OCI-LY3 (cell line): ENCODE measurements around the gene MPC1L.

Experiments used
- H2AFZ ChIP-seq: fragments of 200-600, 300-600 bp; shearing (Covaris generic); 2 replicates; pipeline ENCODE4 v1.6.0; 2014; ENCODE audit warnings: antibody characterized with exemption, low read depth, low read length
- H3K27ac ChIP-seq: fragments of 200-600, 300-600 bp; sonication (generic); 2 replicates; pipeline ENCODE4 v1.5.1; 2014; ENCODE audit warnings: mild to moderate bottlenecking, low read length, moderate library complexity, mixed read lengths
- H3K27me3 ChIP-seq: fragments of 200-600, 300-600 bp; sonication (generic); 2 replicates; pipeline ENCODE4 v1.6.1; 2014; ENCODE audit warnings: low read depth, low read length, mixed read lengths
- H3K36me3 ChIP-seq: fragments of 200-600, 300-600 bp; sonication (generic); replicated peaks from 2 replicates; pipeline ENCODE3; 2014; ENCODE audit warnings: low read depth, low read length, mixed read lengths
- H3K4me1 ChIP-seq: fragments of 300-600, 200-600 bp; sonication (generic); 2 replicates; pipeline ENCODE4 v1.6.1; 2014; ENCODE audit warnings: low read length, mixed read lengths
- H3K4me2 ChIP-seq: fragments of 200-600, 300-600 bp; sonication (generic); 2 replicates; pipeline ENCODE4 v1.6.1; 2014; ENCODE audit warnings: low read length, mixed read lengths
- H3K4me3 ChIP-seq: fragments of 300-600, 200-600 bp; sonication (generic); 2 replicates; pipeline ENCODE4 v1.5.1; 2014; ENCODE audit warnings: antibody characterized with exemption, mild to moderate bottlenecking, low read length, moderate library complexity
- H3K79me2 ChIP-seq: fragments of 300-600, 200-600 bp; shearing (Covaris generic); 2 replicates; pipeline ENCODE4 v1.6.1; 2014; ENCODE audit warnings: mild to moderate bottlenecking, low read length, mixed read lengths
- H3K9ac ChIP-seq: fragments of 300-600, 200-600 bp; shearing (Covaris generic); 2 replicates; pipeline ENCODE4 v1.6.0; 2014; ENCODE audit warnings: mild to moderate bottlenecking, low read length, moderate library complexity
- H3K9me3 ChIP-seq: fragments of 200-600, 300-600 bp; shearing (Covaris generic); 2 replicates; pipeline ENCODE4 v1.6.1; 2014; ENCODE audit warnings: low read length, mixed read lengths; ENCODE audit not compliant: insufficient read depth
- H4K20me1 ChIP-seq: fragments of 200-600, 300-600 bp; sonication (generic); 2 replicates; pipeline ENCODE4 v1.6.1; 2016; ENCODE audit warnings: low read length, mixed read lengths; ENCODE audit not compliant: insufficient read depth
- EZH2phosphoT487 ChIP-seq: fragments of 200-600 bp; shearing (Covaris generic); IDR thresholded peaks from 2 replicates; pipeline ENCODE4 v1.6.1; 2018; ENCODE audit warnings: antibody characterized with exemption, mixed run types, low read depth
- TF ChIP-seq, protein P1 (sequence below): fragments of 200-600, 300-600 bp; sonication (generic); IDR thresholded peaks from 2 replicates; pipeline ENCODE4 v1.5.1; 2014; ENCODE audit warnings: antibody characterized with exemption, low read length, low read depth

Gene MPC1L

DNA sequence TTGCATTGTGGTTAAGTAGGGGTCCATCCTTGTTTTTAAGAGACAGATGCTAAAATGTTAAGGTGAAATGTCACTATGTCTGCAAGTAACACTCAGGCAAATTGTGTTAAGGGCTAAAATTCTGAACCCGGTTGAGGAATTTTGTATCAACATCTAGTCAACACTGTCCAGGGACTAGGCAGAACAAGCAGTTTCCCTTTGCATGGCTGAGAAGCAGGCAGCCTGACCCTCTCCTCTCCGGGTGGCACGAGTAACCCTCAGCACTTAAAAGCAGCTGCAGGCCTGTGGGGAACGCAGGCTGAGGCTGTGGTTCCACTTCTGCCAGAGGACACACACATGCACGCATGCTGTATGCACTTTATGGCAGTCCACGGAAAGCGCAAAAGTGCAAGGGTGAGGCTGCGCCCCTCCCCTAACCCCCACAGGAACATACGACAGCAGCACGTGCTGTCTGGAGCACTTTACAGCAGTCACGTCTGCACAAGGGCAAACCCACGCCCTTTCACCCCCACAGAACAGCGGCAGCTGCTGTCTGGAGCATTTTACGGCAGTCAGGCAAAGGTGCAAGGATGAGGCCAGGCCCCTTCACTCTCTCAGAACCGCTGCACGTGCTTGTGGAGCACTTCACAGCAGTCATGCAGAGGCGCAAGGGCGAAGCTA lies 619 bp upstream of the MPC1L start:
- TF ChIP-seq, protein P1, sequence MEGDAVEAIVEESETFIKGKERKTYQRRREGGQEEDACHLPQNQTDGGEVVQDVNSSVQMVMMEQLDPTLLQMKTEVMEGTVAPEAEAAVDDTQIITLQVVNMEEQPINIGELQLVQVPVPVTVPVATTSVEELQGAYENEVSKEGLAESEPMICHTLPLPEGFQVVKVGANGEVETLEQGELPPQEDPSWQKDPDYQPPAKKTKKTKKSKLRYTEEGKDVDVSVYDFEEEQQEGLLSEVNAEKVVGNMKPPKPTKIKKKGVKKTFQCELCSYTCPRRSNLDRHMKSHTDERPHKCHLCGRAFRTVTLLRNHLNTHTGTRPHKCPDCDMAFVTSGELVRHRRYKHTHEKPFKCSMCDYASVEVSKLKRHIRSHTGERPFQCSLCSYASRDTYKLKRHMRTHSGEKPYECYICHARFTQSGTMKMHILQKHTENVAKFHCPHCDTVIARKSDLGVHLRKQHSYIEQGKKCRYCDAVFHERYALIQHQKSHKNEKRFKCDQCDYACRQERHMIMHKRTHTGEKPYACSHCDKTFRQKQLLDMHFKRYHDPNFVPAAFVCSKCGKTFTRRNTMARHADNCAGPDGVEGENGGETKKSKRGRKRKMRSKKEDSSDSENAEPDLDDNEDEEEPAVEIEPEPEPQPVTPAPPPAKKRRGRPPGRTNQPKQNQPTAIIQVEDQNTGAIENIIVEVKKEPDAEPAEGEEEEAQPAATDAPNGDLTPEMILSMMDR = no peak
- TF ChIP-seq EZH2phosphoT487 = no peak
- Histone ChIP-seq H4K20me1 (no peaks in the 10 kb centered on the region), H3K9me3 (no peaks in the 10 kb centered on the region), H2AFZ (no peak overlapping the region), H3K27me3 (no peaks in the 10 kb centered on the region), H3K4me3 (no peak overlapping the region), H3K9ac (no peak overlapping the region), H3K4me2 (no peak overlapping the region), H3K36me3 (no peaks in the 10 kb centered on the region), H3K4me1 (no peaks in the 10 kb centered on the region), H3K79me2 (no peaks in the 10 kb centered on the region), H3K27ac (no peak overlapping the region)

DNA sequence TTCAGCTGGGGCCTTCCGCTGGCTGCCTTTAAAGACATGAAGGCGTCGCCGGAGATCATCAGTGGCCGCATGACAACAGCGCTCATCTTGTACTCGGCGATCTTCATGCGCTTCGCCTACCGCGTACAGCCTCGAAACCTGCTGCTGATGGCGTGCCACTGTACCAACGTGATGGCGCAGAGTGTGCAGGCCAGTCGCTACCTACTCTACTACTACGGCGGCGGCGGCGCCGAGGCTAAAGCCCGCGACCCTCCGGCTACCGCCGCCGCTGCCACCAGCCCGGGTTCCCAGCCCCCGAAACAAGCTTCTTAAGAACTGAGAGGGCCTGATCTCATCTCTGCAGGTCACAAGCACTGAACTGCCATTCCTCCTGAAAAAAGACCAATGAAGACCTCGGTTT lies 437 bp downstream of the MPC1L start:
- Histone ChIP-seq H4K20me1 (no peaks in the 10 kb centered on the region), H3K9me3 (no peaks in the 10 kb centered on the region), H3K4me1 (no peaks in the 10 kb centered on the region), H2AFZ (no peak overlapping the region), H3K79me2 (no peaks in the 10 kb centered on the region), H3K4me3 (no peak overlapping the region), H3K36me3 (peaks cover 7% of the 10 kb centered on the region), H3K27ac (no peak overlapping the region), H3K27me3 (no peaks in the 10 kb centered on the region), H3K4me2 (no peak overlapping the region), H3K9ac (no peak overlapping the region)
- TF ChIP-seq, protein P1 = no peak
- TF ChIP-seq EZH2phosphoT487 = no peak

DNA sequence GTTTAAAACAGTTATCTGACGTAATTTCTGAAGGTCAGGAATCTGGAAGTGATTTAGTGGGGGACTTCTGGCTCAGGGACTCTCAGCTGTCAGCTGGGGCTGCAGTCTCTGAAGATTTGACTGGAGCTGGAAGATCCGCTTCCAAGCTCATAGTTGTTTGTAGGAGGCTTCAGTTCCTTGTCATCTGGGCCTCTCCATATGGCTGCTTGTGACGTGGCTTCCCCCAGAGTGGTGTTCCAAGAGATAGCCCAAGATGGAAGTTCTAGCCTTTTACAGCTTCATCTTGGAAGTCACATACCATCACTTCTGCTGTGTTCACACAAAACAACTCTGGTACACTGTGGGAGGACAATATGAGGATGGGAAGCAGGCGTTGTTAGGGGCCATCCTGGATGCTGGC lies 2.1 kb downstream of the MPC1L start:
- H3K36me3 ChIP-seq = peaks cover 14% of the 10 kb centered on the region
- no peak overlapping the region for H3K27ac ChIP-seq
- no peak overlapping the region for H3K4me2 ChIP-seq
- H3K9ac ChIP-seq = no peak overlapping the region
- H4K20me1 ChIP-seq = no peaks in the 10 kb centered on the region
- no peak overlapping the region for H3K4me3 ChIP-seq
- no peak for TF ChIP-seq EZH2phosphoT487
- TF ChIP-seq, protein P1 = no peak
- no peaks in the 10 kb centered on the region for H3K9me3 ChIP-seq
- H3K4me1 ChIP-seq = no peaks in the 10 kb centered on the region
- H3K79me2 ChIP-seq = no peaks in the 10 kb centered on the region
- H3K27me3 ChIP-seq = no peaks in the 10 kb centered on the region
- no peak overlapping the region for H2AFZ ChIP-seq

DNA sequence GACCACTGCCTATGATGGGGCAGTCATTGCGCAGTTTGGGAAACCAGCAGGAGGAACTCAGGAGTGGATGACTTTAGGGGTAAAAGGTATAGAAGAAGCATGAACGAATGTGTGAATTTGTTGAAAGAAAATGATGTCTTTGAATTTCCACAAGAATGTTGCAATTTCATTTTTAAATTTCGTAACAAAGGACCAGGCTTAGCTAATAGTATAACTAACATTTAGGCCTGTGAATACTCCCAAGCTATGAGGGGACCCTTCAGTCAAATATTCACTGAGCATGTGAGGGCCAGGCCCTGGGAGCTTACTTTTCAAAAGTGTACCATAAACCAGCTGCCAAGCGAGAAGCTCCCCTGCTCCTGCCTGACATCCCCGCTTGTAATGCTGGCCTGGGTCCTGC lies 5.3 kb downstream of the MPC1L start:
- no peak overlapping the region for H3K4me2 ChIP-seq
- TF ChIP-seq EZH2phosphoT487 = no peak
- TF ChIP-seq, protein P1 = no peak
- H3K4me1 ChIP-seq = peaks cover 16% of the 10 kb centered on the region
- H3K27me3 ChIP-seq = no peaks in the 10 kb centered on the region
- no peaks in the 10 kb centered on the region for H3K79me2 ChIP-seq
- no peak overlapping the region for H3K4me3 ChIP-seq
- H3K27ac ChIP-seq = no peak overlapping the region
- 0 out of 2 replicates have a peak, but pooled peaks cover 12% of the 10 kb centered on the region for H4K20me1 ChIP-seq
- no peaks in the 10 kb centered on the region for H3K9me3 ChIP-seq
- no peak overlapping the region for H3K9ac ChIP-seq
- H2AFZ ChIP-seq = no peak overlapping the region
- H3K36me3 ChIP-seq = peaks cover 34% of the 10 kb centered on the region
